ENCODE measurements around the gene VCPKMT.
A peak's percentile ranks its signal among the peaks of the same experiment; 100 is the strongest.

The VCPKMT gene

GRCh38 chr14:50088117-50088515 is 28.3 kb downstream of the VCPKMT start:
- H3K4me3 ChIP-seq (ENCODE audit: low read length): no peak overlapping the region
- no peak for TF ChIP-seq CTCF (IDR thresholded peaks at IDR 0.05; ENCODE audit: insufficient read depth, low read depth, low read length, missing control alignments)
- DNase-seq (ENCODE audit: low read depth): no peak

- DNase-seq (ENCODE audit: low read depth): no peak
- no peak overlapping the region for H3K4me3 ChIP-seq (ENCODE audit: low read length)
- no peak for TF ChIP-seq CTCF (IDR thresholded peaks at IDR 0.05; ENCODE audit: insufficient read depth, low read depth, low read length, missing control alignments)
These were observed 28.8 kb downstream of the VCPKMT start for GRCh38 chr14:50087341-50088116.

GRCh38 chr14:50086321-50086711 is 30.1 kb downstream of the VCPKMT start:
- DNase-seq (ENCODE audit: low read depth): no peak
- no peak overlapping the region for H3K4me3 ChIP-seq (ENCODE audit: low read length)
- TF ChIP-seq CTCF (IDR thresholded peaks at IDR 0.05; ENCODE audit: insufficient read depth, low read depth, low read length, missing control alignments): no peak

- no peak for TF ChIP-seq CTCF (IDR thresholded peaks at IDR 0.05; ENCODE audit: insufficient read depth, low read depth, low read length, missing control alignments)
- H3K4me3 ChIP-seq (ENCODE audit: low read length): no peak overlapping the region
- peak; percentile 79 for DNase-seq (ENCODE audit: low read depth)
These were observed 30.6 kb downstream of the VCPKMT start for GRCh38 chr14:50085570-50086320.

- TF ChIP-seq CTCF (IDR thresholded peaks at IDR 0.05; ENCODE audit: insufficient read depth, low read depth, low read length, missing control alignments): no peak
- no peak overlapping the region for H3K4me3 ChIP-seq (ENCODE audit: low read length)
- DNase-seq (ENCODE audit: low read depth): no peak
These were observed 31.7 kb downstream of the VCPKMT start for GRCh38 chr14:50084666-50085065.

- DNase-seq (ENCODE audit: low read depth): no peak
- H3K4me3 ChIP-seq (ENCODE audit: low read length): no peak overlapping the region
- no peak for TF ChIP-seq CTCF (IDR thresholded peaks at IDR 0.05; ENCODE audit: insufficient read depth, low read depth, low read length, missing control alignments)
These were observed 32.7 kb downstream of the VCPKMT start for GRCh38 chr14:50083467-50084337.

Data from epithelial cell of esophagus (primary cell).